Measurements from ENCODE around the gene TMPRSS9. TPM values are rescaled to one million over a fixed set of nuclear protein-coding genes. Genes with fewer than 3 reads are reported as not detected.

TMPRSS9 gene
- total RNA-seq, 1 donor from 2014 or later, result not detected

DNA sequence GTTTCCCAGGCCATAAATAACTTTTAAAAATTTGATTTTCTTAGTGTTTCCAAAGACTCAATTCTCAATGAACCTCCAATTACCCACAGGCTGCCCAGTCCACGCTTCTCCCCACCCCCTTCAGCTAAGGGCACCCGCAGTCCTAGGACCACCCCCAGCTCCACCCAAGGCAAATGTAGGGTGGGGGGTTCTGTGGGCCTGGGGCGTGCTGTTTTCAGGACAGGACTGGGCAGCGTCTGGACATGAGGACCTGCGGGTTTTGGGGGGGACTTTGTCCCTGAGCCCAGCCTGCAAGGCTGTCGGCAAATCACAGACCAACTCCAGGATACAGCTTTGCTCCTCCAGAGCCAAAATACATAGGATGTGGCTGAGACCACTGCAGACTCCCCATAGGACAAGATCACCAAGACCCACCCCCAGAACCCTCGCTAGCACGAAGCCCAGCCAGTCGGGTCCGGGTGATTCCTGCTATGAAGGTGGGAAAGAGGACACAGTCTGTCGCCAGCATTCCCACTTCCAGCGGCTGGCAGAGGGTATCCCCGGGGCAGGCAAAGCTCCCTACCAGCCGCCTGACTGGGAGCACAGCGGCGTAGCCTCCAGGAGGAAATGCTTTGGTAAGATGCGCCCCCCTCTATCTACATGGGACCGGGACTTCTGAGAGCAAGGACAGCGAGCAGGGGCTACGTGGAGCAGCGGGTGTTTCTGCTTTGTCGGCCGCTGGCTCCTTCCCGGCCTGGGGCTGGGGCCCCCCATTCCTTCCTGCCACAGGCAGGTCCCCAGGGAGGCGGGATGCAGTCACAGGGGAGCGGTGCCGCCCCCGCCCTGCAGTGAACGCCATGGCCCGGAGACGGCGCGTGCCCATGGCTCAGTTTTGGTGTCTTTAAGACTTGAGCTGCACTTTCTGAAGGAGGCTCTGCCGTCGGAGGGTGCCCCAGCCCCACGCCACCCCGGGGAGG is 69.0 kb downstream of the TMPRSS9 start:
- no peak overlapping the region for H3K27ac ChIP-seq
- H3K27me3 ChIP-seq, result no peaks in the 10 kb centered on the region
- H3K9me3 ChIP-seq, result no peaks in the 10 kb centered on the region
- H3K4me1 ChIP-seq, result peaks cover 36% of the 10 kb centered on the region
- peaks cover 0 to 13% of the 10 kb centered on the region in 2 donors for H3K36me3 ChIP-seq
- intact Hi-C loops (cut with DNase I), result no loop called here
- peak overlapping the region in 1 of 2 donors; percentile 88 for H3K4me3 ChIP-seq
- no peak for DNase-seq (ENCODE audit: extremely low spot score in 2 of 2)
- TF ChIP-seq POLR2AphosphoS5 (IDR thresholded peaks at IDR 0.05; ENCODE audit: insufficient read depth in 1 of 2, low read depth in 1 of 2), result no peak
- TF ChIP-seq, protein P1, sequence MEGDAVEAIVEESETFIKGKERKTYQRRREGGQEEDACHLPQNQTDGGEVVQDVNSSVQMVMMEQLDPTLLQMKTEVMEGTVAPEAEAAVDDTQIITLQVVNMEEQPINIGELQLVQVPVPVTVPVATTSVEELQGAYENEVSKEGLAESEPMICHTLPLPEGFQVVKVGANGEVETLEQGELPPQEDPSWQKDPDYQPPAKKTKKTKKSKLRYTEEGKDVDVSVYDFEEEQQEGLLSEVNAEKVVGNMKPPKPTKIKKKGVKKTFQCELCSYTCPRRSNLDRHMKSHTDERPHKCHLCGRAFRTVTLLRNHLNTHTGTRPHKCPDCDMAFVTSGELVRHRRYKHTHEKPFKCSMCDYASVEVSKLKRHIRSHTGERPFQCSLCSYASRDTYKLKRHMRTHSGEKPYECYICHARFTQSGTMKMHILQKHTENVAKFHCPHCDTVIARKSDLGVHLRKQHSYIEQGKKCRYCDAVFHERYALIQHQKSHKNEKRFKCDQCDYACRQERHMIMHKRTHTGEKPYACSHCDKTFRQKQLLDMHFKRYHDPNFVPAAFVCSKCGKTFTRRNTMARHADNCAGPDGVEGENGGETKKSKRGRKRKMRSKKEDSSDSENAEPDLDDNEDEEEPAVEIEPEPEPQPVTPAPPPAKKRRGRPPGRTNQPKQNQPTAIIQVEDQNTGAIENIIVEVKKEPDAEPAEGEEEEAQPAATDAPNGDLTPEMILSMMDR (IDR thresholded peaks at IDR 0.05), result no peak
- TF ChIP-seq POLR2A (IDR thresholded peaks at IDR 0.05), result no peak

DNA sequence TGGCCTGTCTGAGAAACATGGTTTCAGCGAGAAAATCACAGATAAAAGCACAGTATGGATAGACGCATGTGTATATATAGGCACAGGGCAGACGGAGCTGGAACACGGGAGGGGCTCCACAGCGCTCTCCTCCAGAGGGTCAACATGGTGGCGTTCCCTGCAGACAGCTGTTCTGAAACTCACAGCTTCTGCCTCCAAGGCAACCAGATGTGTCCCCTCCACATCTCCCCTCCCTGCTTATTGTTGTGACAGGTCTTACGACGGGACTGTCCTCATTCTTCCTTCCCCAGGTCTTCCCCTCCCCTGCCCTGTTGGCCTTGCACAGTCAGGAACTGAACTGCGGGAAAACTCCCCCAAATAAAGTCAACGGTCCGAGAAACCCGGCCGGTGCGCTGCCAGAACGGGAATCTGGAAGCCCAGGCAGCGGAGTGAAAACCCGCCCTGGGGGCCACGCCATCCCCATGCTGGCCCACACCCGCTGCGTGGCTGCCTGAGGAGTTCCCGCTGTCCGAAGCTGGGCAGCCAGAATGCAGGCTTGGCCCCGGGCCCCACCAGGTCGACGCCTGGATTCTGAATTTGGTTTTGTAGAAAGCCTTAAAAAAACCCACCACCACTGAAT is 70.0 kb downstream of the TMPRSS9 start:
- Histone ChIP-seq H3K27me3 (no peaks in the 10 kb centered on the region), H3K4me1 (peaks cover 31% of the 10 kb centered on the region), H3K36me3 (peaks cover 0 to 19% of the 10 kb centered on the region in 2 donors), H3K4me3 (no peak overlapping the region), H3K9me3 (no peaks in the 10 kb centered on the region), H3K27ac (no peak overlapping the region)
- TF ChIP-seq POLR2AphosphoS5 (IDR thresholded peaks at IDR 0.05; ENCODE audit: insufficient read depth in 1 of 2, low read depth in 1 of 2) (no peak), POLR2A (IDR thresholded peaks at IDR 0.05) (no peak)
- TF ChIP-seq, protein P1 (IDR thresholded peaks at IDR 0.05), result no peak
- DNase-seq (ENCODE audit: extremely low spot score in 2 of 2), result no peak
- intact Hi-C loops (cut with DNase I), result no loop called here

DNA sequence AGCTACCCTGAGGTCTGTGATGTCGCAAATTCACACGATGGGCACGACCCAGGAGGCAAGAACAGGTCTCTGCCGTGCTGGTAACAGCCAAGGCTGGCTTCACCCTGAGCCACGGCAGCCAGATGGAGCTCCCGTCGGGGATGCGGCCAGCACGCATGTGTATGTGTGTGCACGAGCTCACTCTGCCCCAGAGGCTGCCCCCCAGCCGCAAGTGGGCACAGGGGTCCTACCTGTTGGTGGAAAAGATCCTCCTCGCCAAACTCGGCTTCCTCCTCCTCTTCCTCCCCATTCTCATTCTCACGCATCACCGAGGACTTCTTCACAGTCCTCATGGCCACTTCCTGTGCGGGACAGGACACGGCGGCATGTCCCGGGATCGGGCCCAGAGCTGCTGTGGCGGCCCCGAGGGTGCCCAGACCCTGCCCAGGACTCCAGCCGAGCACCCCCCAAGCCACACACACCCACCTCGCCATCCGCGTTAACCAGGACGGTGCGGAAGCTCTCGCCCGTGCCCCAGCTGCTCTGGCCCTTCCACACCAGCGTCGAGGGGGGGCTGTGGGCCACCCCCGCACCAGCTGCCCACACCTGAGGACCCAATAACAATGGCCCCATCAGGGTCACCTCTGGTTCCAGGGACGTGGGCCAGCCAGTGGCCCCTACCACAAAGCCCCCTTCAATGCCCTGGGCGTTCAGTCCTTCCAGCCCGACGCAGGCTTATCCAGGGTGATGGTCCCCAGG is 71.4 kb downstream of the TMPRSS9 start:
- intact Hi-C loops (cut with DNase I), result no loop called here
- H3K4me3 ChIP-seq, result no peak overlapping the region
- H3K36me3 ChIP-seq, result peaks cover 0 to 19% of the 10 kb centered on the region in 2 donors
- DNase-seq (ENCODE audit: extremely low spot score in 2 of 2), result no peak
- no peak for TF ChIP-seq POLR2AphosphoS5 (IDR thresholded peaks at IDR 0.05; ENCODE audit: insufficient read depth in 1 of 2, low read depth in 1 of 2)
- TF ChIP-seq, protein P1 (IDR thresholded peaks at IDR 0.05), result no peak
- no peak for TF ChIP-seq POLR2A (IDR thresholded peaks at IDR 0.05)
- H3K9me3 ChIP-seq, result no peaks in the 10 kb centered on the region
- H3K27ac ChIP-seq, result no peak overlapping the region
- no peaks in the 10 kb centered on the region for H3K27me3 ChIP-seq
- peaks cover 18% of the 10 kb centered on the region for H3K4me1 ChIP-seq

DNA sequence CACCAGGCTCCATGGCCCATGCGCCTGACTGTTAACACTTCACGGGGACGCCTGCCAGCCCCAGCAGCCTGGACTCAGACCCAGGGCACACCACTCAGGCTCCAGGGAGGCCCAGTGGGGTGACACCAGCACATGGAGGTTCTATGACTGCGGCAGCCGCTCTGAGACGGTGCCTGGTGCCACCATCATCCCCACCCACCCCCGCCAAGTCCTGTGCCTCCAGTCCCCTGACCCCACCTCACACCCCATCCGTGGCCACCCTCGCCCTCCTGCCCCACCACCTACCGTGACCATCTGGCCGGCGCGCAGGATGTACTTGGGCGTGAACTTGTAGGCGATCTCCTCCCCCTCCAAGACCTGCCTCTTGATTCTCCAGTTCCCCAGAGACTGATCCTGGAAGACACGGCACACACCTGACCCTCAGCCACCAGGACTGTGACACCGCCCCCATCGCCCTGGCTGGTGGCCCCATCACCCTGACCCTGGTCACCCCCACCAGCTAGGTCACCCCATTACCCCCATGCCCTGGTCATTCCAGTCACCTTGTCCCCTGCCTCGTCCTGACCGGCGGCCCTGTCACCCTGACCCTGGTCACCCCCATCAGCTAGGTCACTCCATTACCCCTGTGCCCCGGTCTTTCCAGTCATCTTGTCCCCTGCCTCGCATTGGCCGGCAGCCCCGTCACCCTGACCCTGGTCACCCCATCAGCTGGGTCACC is 72.2 kb downstream of the TMPRSS9 start:
- no peak overlapping the region for H3K27ac ChIP-seq
- intact Hi-C loops (cut with DNase I), result no loop called here
- peaks cover 11% of the 10 kb centered on the region for H3K4me1 ChIP-seq
- peaks cover 0 to 23% of the 10 kb centered on the region in 2 donors for H3K36me3 ChIP-seq
- DNase-seq (ENCODE audit: extremely low spot score in 2 of 2), result no peak
- no peak for TF ChIP-seq POLR2A (IDR thresholded peaks at IDR 0.05)
- TF ChIP-seq, protein P1 (IDR thresholded peaks at IDR 0.05), result no peak
- no peak for TF ChIP-seq POLR2AphosphoS5 (IDR thresholded peaks at IDR 0.05; ENCODE audit: insufficient read depth in 1 of 2, low read depth in 1 of 2)
- H3K9me3 ChIP-seq, result no peaks in the 10 kb centered on the region
- H3K4me3 ChIP-seq, result no peak overlapping the region
- no peaks in the 10 kb centered on the region for H3K27me3 ChIP-seq
